T-cell (primary cell): Measurements from ENCODE around the gene ZNF853. TPM values are rescaled to one million over a fixed set of nuclear protein-coding genes. Genes with fewer than 3 reads are reported as not detected.

Experiments used
- ATAC-seq, 4 experiments: fragments of 200-7000 bp in 3 of 4; fragments of 150-1000 bp in 1 of 4; cut with Tn5 transposase; replicated peaks in 1 of 4; 1 replicate in 3 of 4; 2 replicates in 1 of 4; pipeline ENCODE4 v1.10.0; 2021; ENCODE audit warnings: moderate library complexity in 3 of 4, mild to moderate bottlenecking in 2 of 4, moderate number of reproducible peaks in 1 of 4
- CTCF ChIA-PET, 2 donors: fragments of 300-600 bp; sonication (Branson Sonifier 250); formaldehyde crosslinking; loops; one replicate each; lab custom pipeline; 2022; ENCODE audit warnings: antibody characterized with exemption in 2 of 2; lab: Charles Lee
- POLR2A ChIA-PET, 2 donors: fragments of 300-600 bp; sonication (Branson Sonifier 250); formaldehyde crosslinking; loops; one replicate each; lab custom pipeline; 2022; ENCODE audit warnings: antibody characterized with exemption in 2 of 2; lab: Charles Lee
- DNase-seq, 35 experiments: peaks; one replicate each; pipeline versions ENCODE4 v3.0.0 to v3.0.0-alpha.2; 2013 to 2023
- H3K27ac ChIP-seq: one replicate; pipeline ENCODE4 v1.5.1; 2013; ENCODE audit warnings: low read length
- H3K27me3 ChIP-seq, 2 experiments: replicated peaks in 1 of 2; 1 replicate in 1 of 2; 2 replicates in 1 of 2; pipeline versions ENCODE4 v1.6.1 to v1.7.0; 2013; ENCODE audit warnings: low read length in 1 of 2, mixed read lengths in 1 of 2; ENCODE audit not compliant: control insufficient read depth in 2 of 2, insufficient read depth in 2 of 2; ENCODE audit errors: extremely low read depth in 1 of 2
- H3K36me3 ChIP-seq, 2 donors: 1 replicate in 1 of 2; 2 replicates in 1 of 2; pipeline versions ENCODE4 v1.6.1 to v1.7.0; 2013; ENCODE audit warnings: low read length in 1 of 2; ENCODE audit not compliant: control insufficient read depth in 2 of 2, insufficient read depth in 1 of 2; ENCODE audit errors: extremely low read depth in 1 of 2
- H3K4me1 ChIP-seq, 2 experiments: 1 replicate in 1 of 2; 2 replicates in 1 of 2; pipeline versions ENCODE4 v1.6.1 to v1.7.0; 2013; ENCODE audit warnings: low read length in 2 of 2, mixed read lengths in 1 of 2; ENCODE audit not compliant: insufficient read depth in 2 of 2, control insufficient read depth in 1 of 2; ENCODE audit errors: extremely low read depth in 1 of 2
- H3K4me3 ChIP-seq, 2 donors: 1 replicate in 1 of 2; 2 replicates in 1 of 2; pipeline versions ENCODE4 v1.5.1 to v1.7.0; 2013; ENCODE audit warnings: mild to moderate bottlenecking in 2 of 2, low read length in 1 of 2, moderate library complexity in 1 of 2; ENCODE audit not compliant: control insufficient read depth in 1 of 2; ENCODE audit errors: extremely low read depth in 1 of 2
- H3K9me3 ChIP-seq: 2 replicates; pipeline ENCODE4 v1.7.0; 2013
- H3K27ac Mint-ChIP-seq, 2 donors: one replicate each; pipeline ENCODE4 v1.8.0; 2020 to 2021; ENCODE audit warnings: mild to moderate bottlenecking in 2 of 2, mixed read lengths in 2 of 2
- H3K27me3 Mint-ChIP-seq, 2 donors: one replicate each; pipeline ENCODE4 v1.8.0; 2021 to 2022; ENCODE audit warnings: mixed read lengths in 2 of 2
- H3K36me3 Mint-ChIP-seq: one replicate; pipeline ENCODE4 v1.8.0; 2021; ENCODE audit warnings: mixed read lengths
- H3K4me1 Mint-ChIP-seq, 3 donors: one replicate each; pipeline ENCODE4 v1.8.0; 2020 to 2022; ENCODE audit warnings: mixed read lengths in 3 of 3, mild to moderate bottlenecking in 1 of 3
- H3K4me3 Mint-ChIP-seq, 3 donors: one replicate each; pipeline ENCODE4 v1.8.0; 2020 to 2022; ENCODE audit warnings: mild to moderate bottlenecking in 3 of 3, mixed read lengths in 3 of 3, moderate library complexity in 3 of 3
- H3K9me3 Mint-ChIP-seq, 3 donors: one replicate each; pipeline ENCODE4 v1.8.0; 2020 to 2022; ENCODE audit warnings: mixed read lengths in 3 of 3
- WGBS: methylation state at CpG from one replicate; pipeline ENCODE4 v1.1.5; 2013; ENCODE audit warnings: missing lambda C conversion rate; ENCODE audit not compliant: insufficient coverage; 5-methylcytosine and 5-hydroxymethylcytosine counted together
- total RNA-seq, 35 experiments: library from RNA in 6 of 35; stranded (reverse) in 6 of 35; fragments of 120-200 nt in 1 of 35; gene quantifications; one replicate each; pipeline versions ENCODE4 v1.2.1 to v1.2.4 and lab custom pipeline; 2013 to 2026

ZNF853 gene
- total RNA-seq, 5 donors from 2014 or later (not counting 1 experiment from before 2014, with no cell fraction given): 3.6 to 7.6 (median 5.6) TPM

- DNase-seq (peak in 34 of 35 experiments; percentile 17 to 71 (median 36)), ATAC-seq (peak; percentile 73 to 82 (median 76))
- H3K9me3 ChIP-seq: no peaks in the 10 kb centered on the region
- ChIA-PET POLR2A (no interaction called here), CTCF (interaction anchor here in 1 of 2 donors (0.7 kb wide), 1 partner anchor 18 kb away, joined by 3 read pairs; no protein-coding TSS in a partner anchor)
- peak overlapping the region; percentile 53 to 59 for H3K4me3 ChIP-seq
- Mint-ChIP-seq H3K36me3 (peaks cover 26% of the 10 kb centered on the region), H3K27ac (peak overlapping the region; percentile 91 to 95), H3K4me3 (peak overlapping the region; percentile 81 to 85 (median 84)), H3K9me3 (no peaks in the 10 kb centered on the region), H3K4me1 (peaks cover 27 to 29% (median 29%) of the 10 kb centered on the region in 3 donors), H3K27me3 (no peaks in the 10 kb centered on the region)
- 1% methylated on average over 54 of the region's 60 CpGs for WGBS
- H3K27me3 ChIP-seq: peaks cover 0 to 2% of the 10 kb centered on the region in 2 experiments
- peaks cover 3 to 29% of the 10 kb centered on the region in 2 experiments for H3K4me1 ChIP-seq
- peak overlapping the region; percentile 45 for H3K27ac ChIP-seq
- H3K36me3 ChIP-seq: peaks cover 5 to 29% of the 10 kb centered on the region in 2 donors
Measured at GRCh38 chr7:6637544-6638229, 22.3 kb downstream of the ZNF853 start.

- peaks cover 11 to 42% of the 10 kb centered on the region in 2 donors for H3K36me3 ChIP-seq
- H3K4me1 Mint-ChIP-seq: peaks cover 27 to 29% (median 29%) of the 10 kb centered on the region in 3 donors
- H3K27me3 ChIP-seq: peaks cover 0 to 2% of the 10 kb centered on the region in 2 experiments
- peaks cover 3 to 29% of the 10 kb centered on the region in 2 experiments for H3K4me1 ChIP-seq
- 91% methylated on average over 2 of the region's 4 CpGs for WGBS
- no peak overlapping the region for H3K27ac ChIP-seq
- H3K27ac Mint-ChIP-seq: peak overlapping the region; percentile 91 to 95
- peaks cover 33% of the 10 kb centered on the region for H3K36me3 Mint-ChIP-seq
- no peak for ATAC-seq
- H3K9me3 ChIP-seq: no peaks in the 10 kb centered on the region
- ChIA-PET CTCF (no interaction called here), POLR2A (no interaction called here)
- peak overlapping the region; percentile 81 to 85 (median 84) for H3K4me3 Mint-ChIP-seq
- no peak overlapping the region for H3K4me3 ChIP-seq
- H3K9me3 Mint-ChIP-seq: no peaks in the 10 kb centered on the region
- DNase-seq: no peak
- no peaks in the 10 kb centered on the region for H3K27me3 Mint-ChIP-seq
Measured at GRCh38 chr7:6639032-6639431, 23.6 kb downstream of the ZNF853 start.

GRCh38 chr7:6639627-6640026 is 24.2 kb downstream of the ZNF853 start:
- H3K27me3 Mint-ChIP-seq: no peaks in the 10 kb centered on the region
- peak overlapping the region in 1 of 2 donors; percentile 95 for H3K27ac Mint-ChIP-seq
- H3K4me1 Mint-ChIP-seq: peaks cover 27 to 29% (median 29%) of the 10 kb centered on the region in 3 donors
- DNase-seq: no peak
- CTCF ChIA-PET: no interaction called here
- Histone ChIP-seq H3K9me3 (no peaks in the 10 kb centered on the region), H3K4me1 (peaks cover 3 to 29% of the 10 kb centered on the region in 2 experiments), H3K4me3 (no peak overlapping the region), H3K27me3 (peaks cover 0 to 2% of the 10 kb centered on the region in 2 experiments), H3K36me3 (peaks cover 15 to 48% of the 10 kb centered on the region in 2 donors), H3K27ac (no peak overlapping the region)
- H3K4me3 Mint-ChIP-seq: peak overlapping the region; percentile 81 to 85 (median 84)
- H3K36me3 Mint-ChIP-seq: peaks cover 39% of the 10 kb centered on the region
- 93% methylated on average over 11 of the region's 11 CpGs for WGBS
- H3K9me3 Mint-ChIP-seq: no peaks in the 10 kb centered on the region
- ATAC-seq: no peak
- POLR2A ChIA-PET: no interaction called here

GRCh38 chr7:6640246-6640721 is 24.9 kb downstream of the ZNF853 start:
- Histone ChIP-seq H3K4me3 (no peak overlapping the region), H3K27ac (no peak overlapping the region), H3K9me3 (no peaks in the 10 kb centered on the region), H3K4me1 (peaks cover 3 to 29% of the 10 kb centered on the region in 2 experiments), H3K36me3 (peaks cover 20 to 54% of the 10 kb centered on the region in 2 donors), H3K27me3 (peaks cover 0 to 2% of the 10 kb centered on the region in 2 experiments)
- Mint-ChIP-seq H3K27ac (peak overlapping the region in 1 of 2 donors; percentile 72), H3K4me3 (peak overlapping the region in 1 of 3 donors; percentile 85), H3K27me3 (no peaks in the 10 kb centered on the region), H3K9me3 (no peaks in the 10 kb centered on the region), H3K36me3 (peaks cover 40% of the 10 kb centered on the region), H3K4me1 (peaks cover 27 to 29% (median 29%) of the 10 kb centered on the region in 3 donors)
- CTCF ChIA-PET: no interaction called here
- DNase-seq (no peak), ATAC-seq (no peak)
- POLR2A ChIA-PET: no interaction called here
- WGBS: 90% methylated on average over 3 of the region's 11 CpGs

- Histone ChIP-seq H3K4me1 (peaks cover 3 to 26% of the 10 kb centered on the region in 2 experiments), H3K4me3 (no peak overlapping the region), H3K9me3 (no peaks in the 10 kb centered on the region), H3K27me3 (no peaks in the 10 kb centered on the region), H3K27ac (no peak overlapping the region), H3K36me3 (peaks cover 27 to 60% of the 10 kb centered on the region in 2 donors)
- CTCF ChIA-PET: no interaction called here
- no peak overlapping the region for H3K4me3 Mint-ChIP-seq
- peaks cover 47% of the 10 kb centered on the region for H3K36me3 Mint-ChIP-seq
- no peak for ATAC-seq
- H3K27ac Mint-ChIP-seq: peak overlapping the region in 1 of 2 donors; percentile 52
- DNase-seq: no peak
- POLR2A ChIA-PET: no interaction called here
- no peaks in the 10 kb centered on the region for H3K27me3 Mint-ChIP-seq
- peaks cover 26 to 29% (median 27%) of the 10 kb centered on the region in 3 donors for H3K4me1 Mint-ChIP-seq
- no peaks in the 10 kb centered on the region for H3K9me3 Mint-ChIP-seq
- WGBS: 94% methylated on average over 13 of the region's 15 CpGs
Measured at GRCh38 chr7:6641305-6642035, 26.1 kb downstream of the ZNF853 start.

- 94% methylated on average over 20 of the region's 24 CpGs for WGBS
Measured at GRCh38 chr7:6642239-6642839, 26.9 kb downstream of the ZNF853 start.

More at GRCh38 chr7:6642239-6642839, 26.9 kb downstream of the ZNF853 start:
- CTCF ChIA-PET: no interaction called here
- Mint-ChIP-seq H3K4me1 (peaks cover 25 to 27% (median 27%) of the 10 kb centered on the region in 3 donors), H3K27me3 (no peaks in the 10 kb centered on the region), H3K4me3 (no peak overlapping the region), H3K36me3 (peaks cover 55% of the 10 kb centered on the region), H3K9me3 (no peaks in the 10 kb centered on the region), H3K27ac (no peak overlapping the region)
- Histone ChIP-seq H3K27ac (no peak overlapping the region), H3K36me3 (peaks cover 30 to 66% of the 10 kb centered on the region in 2 donors), H3K4me3 (no peak overlapping the region), H3K4me1 (peaks cover 3 to 22% of the 10 kb centered on the region in 2 experiments), H3K27me3 (no peaks in the 10 kb centered on the region), H3K9me3 (no peaks in the 10 kb centered on the region)
- DNase-seq (no peak), ATAC-seq (no peak)
- POLR2A ChIA-PET: no interaction called here
